ENCODE results near the gene MATCAP1. TPM values are rescaled to one million over a fixed set of nuclear protein-coding genes. Genes with fewer than 3 reads are reported as not detected.

MATCAP1 gene
- total and polyA plus RNA-seq, 4 donors, result 1.5 to 4.8 (median 3.2) TPM

DNA sequence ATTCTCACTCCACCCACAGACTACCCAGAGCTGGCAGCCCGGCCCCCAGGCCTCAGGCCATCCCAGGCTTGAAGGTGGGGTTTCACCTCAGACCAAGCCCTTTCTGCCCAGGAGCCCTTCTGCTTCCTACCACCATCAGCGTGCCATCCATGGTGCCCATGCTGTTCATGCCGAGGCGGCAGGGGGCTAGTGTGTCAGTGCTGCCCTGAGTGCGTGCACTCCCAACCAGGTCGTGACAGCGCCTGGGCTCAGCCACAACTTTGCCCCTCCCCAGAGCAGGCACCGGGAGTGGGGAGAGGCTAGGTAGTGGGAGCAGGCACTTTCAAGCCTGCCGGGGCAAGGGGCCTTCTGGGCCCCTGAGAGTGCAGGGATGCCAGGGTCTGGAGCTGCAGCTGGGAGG lies 41.4 kb downstream of the MATCAP1 start (continued):
- TF ChIP-seq, protein P1, sequence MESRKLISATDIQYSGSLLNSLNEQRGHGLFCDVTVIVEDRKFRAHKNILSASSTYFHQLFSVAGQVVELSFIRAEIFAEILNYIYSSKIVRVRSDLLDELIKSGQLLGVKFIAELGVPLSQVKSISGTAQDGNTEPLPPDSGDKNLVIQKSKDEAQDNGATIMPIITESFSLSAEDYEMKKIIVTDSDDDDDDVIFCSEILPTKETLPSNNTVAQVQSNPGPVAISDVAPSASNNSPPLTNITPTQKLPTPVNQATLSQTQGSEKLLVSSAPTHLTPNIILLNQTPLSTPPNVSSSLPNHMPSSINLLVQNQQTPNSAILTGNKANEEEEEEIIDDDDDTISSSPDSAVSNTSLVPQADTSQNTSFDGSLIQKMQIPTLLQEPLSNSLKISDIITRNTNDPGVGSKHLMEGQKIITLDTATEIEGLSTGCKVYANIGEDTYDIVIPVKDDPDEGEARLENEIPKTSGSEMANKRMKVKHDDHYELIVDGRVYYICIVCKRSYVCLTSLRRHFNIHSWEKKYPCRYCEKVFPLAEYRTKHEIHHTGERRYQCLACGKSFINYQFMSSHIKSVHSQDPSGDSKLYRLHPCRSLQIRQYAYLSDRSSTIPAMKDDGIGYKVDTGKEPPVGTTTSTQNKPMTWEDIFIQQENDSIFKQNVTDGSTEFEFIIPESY (IDR thresholded peaks at IDR 0.05), result no peak
- TF ChIP-seq FOXA1 (IDR thresholded peaks at IDR 0.05) (no peak), JUND (IDR thresholded peaks at IDR 0.05) (no peak), FOXA2 (IDR thresholded peaks at IDR 0.05) (no peak), RXRA (IDR thresholded peaks at IDR 0.05) (no peak)

DNA sequence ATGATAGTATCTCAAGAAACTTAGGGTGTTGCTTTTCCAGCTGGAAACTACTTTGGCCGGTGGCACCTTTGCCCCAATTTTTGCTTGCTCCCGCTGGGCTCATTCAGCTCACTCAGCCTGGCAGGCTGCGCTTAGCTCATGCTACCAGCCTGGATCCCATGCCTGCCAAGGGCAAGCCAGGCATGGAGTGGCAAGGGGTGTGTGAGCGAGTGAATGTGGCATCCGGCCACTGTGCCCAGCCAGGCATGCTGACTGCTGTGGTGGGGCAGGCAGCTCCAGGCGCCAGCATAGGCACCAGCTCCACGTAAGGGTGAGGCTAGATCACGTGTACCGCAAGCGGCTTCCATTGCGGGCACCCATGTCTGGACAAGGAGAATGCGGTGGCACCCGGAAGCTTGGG lies 42.4 kb downstream of the MATCAP1 start:
- WGBS, result 97% methylated on average over 13 of the region's 13 CpGs

More for the DNA sequence above, 42.4 kb downstream of the MATCAP1 start:
- Histone ChIP-seq H3K9ac (ENCODE audit: low read depth in 1 of 2, low read length in 2 of 2) (no peak overlapping the region), H3K4me1 (ENCODE audit: control insufficient read depth in 4 of 4, insufficient read depth in 4 of 4, low read length in 3 of 4) (no peaks in the 10 kb centered on the region), H3K27ac (ENCODE audit: low read depth in 1 of 2, low read length in 2 of 2) (no peak overlapping the region), H3K4me3 (ENCODE audit: low read depth in 1 of 3, low read length in 3 of 3) (no peak overlapping the region), H3K27me3 (ENCODE audit: control insufficient read depth in 4 of 4, insufficient read depth in 4 of 4, low read length in 3 of 4) (no peaks in the 10 kb centered on the region), H3K36me3 (ENCODE audit: control insufficient read depth in 4 of 4, insufficient read depth in 3 of 4, low read depth in 1 of 4, low read length in 3 of 4) (peaks cover 37 to 93% (median 81%) of the 10 kb centered on the region in 4 donors), H3K9me3 (ENCODE audit: control insufficient read depth in 4 of 4, low read length in 3 of 4) (no peaks in the 10 kb centered on the region)
- TF ChIP-seq NR2F2 (IDR thresholded peaks at IDR 0.05) (no peak), RXRA (IDR thresholded peaks at IDR 0.05) (no peak), JUND (IDR thresholded peaks at IDR 0.05) (no peak), HNF4A (conservative IDR thresholded peaks at IDR 0.05) (no peak), SP1 (IDR thresholded peaks at IDR 0.05) (no peak), TAF1 (conservative IDR thresholded peaks at IDR 0.05) (no peak), HNF4G (IDR thresholded peaks at IDR 0.05) (no peak), FOXA1 (IDR thresholded peaks at IDR 0.05) (no peak), EGR1 (IDR thresholded peaks at IDR 0.05; ENCODE audit: low read depth in 2 of 2) (no peak)
- TF ChIP-seq, protein P2, sequence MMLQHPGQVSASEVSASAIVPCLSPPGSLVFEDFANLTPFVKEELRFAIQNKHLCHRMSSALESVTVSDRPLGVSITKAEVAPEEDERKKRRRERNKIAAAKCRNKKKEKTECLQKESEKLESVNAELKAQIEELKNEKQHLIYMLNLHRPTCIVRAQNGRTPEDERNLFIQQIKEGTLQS (IDR thresholded peaks at IDR 0.05), result no peak
- TF ChIP-seq, protein P3, sequence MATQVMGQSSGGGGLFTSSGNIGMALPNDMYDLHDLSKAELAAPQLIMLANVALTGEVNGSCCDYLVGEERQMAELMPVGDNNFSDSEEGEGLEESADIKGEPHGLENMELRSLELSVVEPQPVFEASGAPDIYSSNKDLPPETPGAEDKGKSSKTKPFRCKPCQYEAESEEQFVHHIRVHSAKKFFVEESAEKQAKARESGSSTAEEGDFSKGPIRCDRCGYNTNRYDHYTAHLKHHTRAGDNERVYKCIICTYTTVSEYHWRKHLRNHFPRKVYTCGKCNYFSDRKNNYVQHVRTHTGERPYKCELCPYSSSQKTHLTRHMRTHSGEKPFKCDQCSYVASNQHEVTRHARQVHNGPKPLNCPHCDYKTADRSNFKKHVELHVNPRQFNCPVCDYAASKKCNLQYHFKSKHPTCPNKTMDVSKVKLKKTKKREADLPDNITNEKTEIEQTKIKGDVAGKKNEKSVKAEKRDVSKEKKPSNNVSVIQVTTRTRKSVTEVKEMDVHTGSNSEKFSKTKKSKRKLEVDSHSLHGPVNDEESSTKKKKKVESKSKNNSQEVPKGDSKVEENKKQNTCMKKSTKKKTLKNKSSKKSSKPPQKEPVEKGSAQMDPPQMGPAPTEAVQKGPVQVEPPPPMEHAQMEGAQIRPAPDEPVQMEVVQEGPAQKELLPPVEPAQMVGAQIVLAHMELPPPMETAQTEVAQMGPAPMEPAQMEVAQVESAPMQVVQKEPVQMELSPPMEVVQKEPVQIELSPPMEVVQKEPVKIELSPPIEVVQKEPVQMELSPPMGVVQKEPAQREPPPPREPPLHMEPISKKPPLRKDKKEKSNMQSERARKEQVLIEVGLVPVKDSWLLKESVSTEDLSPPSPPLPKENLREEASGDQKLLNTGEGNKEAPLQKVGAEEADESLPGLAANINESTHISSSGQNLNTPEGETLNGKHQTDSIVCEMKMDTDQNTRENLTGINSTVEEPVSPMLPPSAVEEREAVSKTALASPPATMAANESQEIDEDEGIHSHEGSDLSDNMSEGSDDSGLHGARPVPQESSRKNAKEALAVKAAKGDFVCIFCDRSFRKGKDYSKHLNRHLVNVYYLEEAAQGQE (IDR thresholded peaks at IDR 0.05), result no peak
- TF ChIP-seq, protein P4, sequence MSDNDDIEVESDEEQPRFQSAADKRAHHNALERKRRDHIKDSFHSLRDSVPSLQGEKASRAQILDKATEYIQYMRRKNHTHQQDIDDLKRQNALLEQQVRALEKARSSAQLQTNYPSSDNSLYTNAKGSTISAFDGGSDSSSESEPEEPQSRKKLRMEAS (IDR thresholded peaks at IDR 0.05), result no peak
- TF ChIP-seq, protein P5, sequence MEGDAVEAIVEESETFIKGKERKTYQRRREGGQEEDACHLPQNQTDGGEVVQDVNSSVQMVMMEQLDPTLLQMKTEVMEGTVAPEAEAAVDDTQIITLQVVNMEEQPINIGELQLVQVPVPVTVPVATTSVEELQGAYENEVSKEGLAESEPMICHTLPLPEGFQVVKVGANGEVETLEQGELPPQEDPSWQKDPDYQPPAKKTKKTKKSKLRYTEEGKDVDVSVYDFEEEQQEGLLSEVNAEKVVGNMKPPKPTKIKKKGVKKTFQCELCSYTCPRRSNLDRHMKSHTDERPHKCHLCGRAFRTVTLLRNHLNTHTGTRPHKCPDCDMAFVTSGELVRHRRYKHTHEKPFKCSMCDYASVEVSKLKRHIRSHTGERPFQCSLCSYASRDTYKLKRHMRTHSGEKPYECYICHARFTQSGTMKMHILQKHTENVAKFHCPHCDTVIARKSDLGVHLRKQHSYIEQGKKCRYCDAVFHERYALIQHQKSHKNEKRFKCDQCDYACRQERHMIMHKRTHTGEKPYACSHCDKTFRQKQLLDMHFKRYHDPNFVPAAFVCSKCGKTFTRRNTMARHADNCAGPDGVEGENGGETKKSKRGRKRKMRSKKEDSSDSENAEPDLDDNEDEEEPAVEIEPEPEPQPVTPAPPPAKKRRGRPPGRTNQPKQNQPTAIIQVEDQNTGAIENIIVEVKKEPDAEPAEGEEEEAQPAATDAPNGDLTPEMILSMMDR (IDR thresholded peaks at IDR 0.05; ENCODE audit: low read depth, low read length, missing input control), result no peak
- DNase-seq (ENCODE audit: low spot score), result no peak

Measured in liver (tissue), 9 donors.